MCF 10A (cell line): Measurements from ENCODE around the gene HOOK1. TPM values are rescaled to one million over a fixed set of nuclear protein-coding genes. Genes with fewer than 3 reads are reported as not detected.

ENCODE experiments used
- BruUV-seq: library from RNA; stranded (reverse); fragments of 400-500 nt; replicated peaks from 2 replicates; lab custom pipeline; 2021; lab: Mats Ljungman, UMichigan
- CTCF ChIA-PET: fragments of 300-600 bp; sonication (Branson Sonifier 250); formaldehyde crosslinking; extraction: SDS; loops from one replicate; lab custom pipeline; 2021; ENCODE audit warnings: antibody characterized with exemption, inconsistent platforms; lab: Yijun Ruan, JAX
- POLR2A ChIA-PET: fragments of 300-600, 350-650 bp; sonication (Branson Sonifier 250); formaldehyde crosslinking; extraction: SDS; loops from one replicate; lab custom pipeline; 2020; ENCODE audit warnings: antibody characterized with exemption, inconsistent platforms; lab: Yijun Ruan, JAX
- DNase-seq: peaks from one replicate; pipeline ENCODE4 v3.0.0-alpha.2; 2018; ENCODE audit not compliant: unreplicated experiment
- H3K27ac Mint-ChIP-seq: one replicate; pipeline ENCODE4 v1.8.0; 2022; ENCODE audit warnings: mild to moderate bottlenecking, low read depth, mixed read lengths; ENCODE audit not compliant: unreplicated experiment
- H3K27me3 Mint-ChIP-seq: one replicate; pipeline ENCODE4 v1.8.0; 2022; ENCODE audit warnings: mixed read lengths; ENCODE audit not compliant: insufficient read depth, unreplicated experiment
- H3K36me3 Mint-ChIP-seq: one replicate; pipeline ENCODE4 v1.8.0; 2022; ENCODE audit warnings: mild to moderate bottlenecking, moderate library complexity, mixed read lengths; ENCODE audit not compliant: insufficient read depth, unreplicated experiment
- H3K4me1 Mint-ChIP-seq: one replicate; pipeline ENCODE4 v1.8.0; 2022; ENCODE audit warnings: mixed read lengths; ENCODE audit not compliant: insufficient read depth, unreplicated experiment
- H3K4me3 Mint-ChIP-seq: one replicate; pipeline ENCODE4 v1.8.0; 2022; ENCODE audit warnings: mild to moderate bottlenecking, moderate library complexity, mixed read lengths; ENCODE audit not compliant: unreplicated experiment
- H3K9me3 Mint-ChIP-seq: one replicate; pipeline ENCODE4 v1.8.0; 2022; ENCODE audit warnings: mixed read lengths; ENCODE audit not compliant: unreplicated experiment
- CTCF ChIP-seq: fragments of 200-600 bp; IDR thresholded peaks from one replicate; pipeline ENCODE4 v1.8.0; 2022; ENCODE audit warnings: antibody characterized with exemption, mild to moderate bottlenecking; ENCODE audit not compliant: unreplicated experiment
- intact Hi-C: fragments of 100-400 bp; cut with micrococcal nuclease; formaldehyde crosslinking; loops from 2 replicates; pipeline ENCODE4 v1.14.1; 2022
- total RNA-seq: library from RNA; stranded (reverse); gene quantifications from 2 replicates; pipeline ENCODE4 v1.2.3, GENCODE V29; 2022

The HOOK1 gene
- total RNA-seq, 1 experiment from 2014 or later, result 25.0 TPM

- Mint-ChIP-seq H3K4me1 (no peaks in the 10 kb centered on the region), H3K9me3 (peaks cover 8% of the 10 kb centered on the region), H3K4me3 (no peak overlapping the region), H3K27me3 (peaks cover 58% of the 10 kb centered on the region), H3K36me3 (no peaks in the 10 kb centered on the region), H3K27ac (no peak overlapping the region)
- TF ChIP-seq CTCF, result no peak
- intact Hi-C loops, result loop anchor here (5.0 kb wide), 1 partner anchor 107 kb away; no protein-coding TSS in a partner anchor
- no peak for DNase-seq
- ChIA-PET CTCF (interaction anchor here (1.4 to 2.3 kb wide), 2 partner anchors 22 to 47 kb away, joined by 7 to 13 read pairs; no protein-coding TSS in a partner anchor), POLR2A (no interaction called here)
- BruUV-seq, result no TSS peak
Observed at GRCh38 chr1:59924653-59925052, 109.9 kb downstream of the HOOK1 start.

Other genes starting within 250 kb of the HOOK1 start
- gene CYP2J2, start 111.8 kb downstream of the HOOK1 start, total RNA-seq, result 0.25 and 0.42 TPM in 2 replicates